ENCODE results near the gene CCM2.

CCM2 gene

GRCh38 chr7:45007106-45007505 is 7.1 kb downstream of the CCM2 start:
- Histone ChIP-seq H3K4me3 (no peak overlapping the region), H3K27me3 (no peaks in the 10 kb centered on the region), H3K9me3 (no peaks in the 10 kb centered on the region), H3K4me1 (peaks cover 0 to 6% (median 4%) of the 10 kb centered on the region in 4 donors), H3K27ac (no peak overlapping the region), H3K36me3 (no peaks in the 10 kb centered on the region)
- TF ChIP-seq CTCF (IDR thresholded peaks at IDR 0.05), result no peak
- peak in 1 of 2 donors; percentile 34 for DNase-seq
- intact Hi-C loops (cut with DNase I; ENCODE audit: low total_unique reads), result loop anchor here (10.0 kb wide), 1 partner anchor 122 kb away; the partner anchor contains the start of gene PURB

- TF ChIP-seq CTCF (IDR thresholded peaks at IDR 0.05), result no peak
- H3K9me3 ChIP-seq, result no peaks in the 10 kb centered on the region
- H3K27me3 ChIP-seq, result no peaks in the 10 kb centered on the region
- peaks cover 0 to 5% (median 0%) of the 10 kb centered on the region in 3 donors for H3K36me3 ChIP-seq
- H3K27ac ChIP-seq, result no peak overlapping the region
- H3K4me3 ChIP-seq, result no peak overlapping the region
- DNase-seq, result peak in 1 of 2 donors; percentile 42
- intact Hi-C loops (cut with DNase I; ENCODE audit: low total_unique reads), result loop anchor here (10.0 kb wide), 1 partner anchor 123 kb away; the partner anchor contains the start of gene PURB
- H3K4me1 ChIP-seq, result peaks cover 0 to 3% (median 0%) of the 10 kb centered on the region in 4 donors
Observed at GRCh38 chr7:45007571-45008328, 7.7 kb downstream of the CCM2 start.

GRCh38 chr7:45013465-45013967 is 13.5 kb downstream of the CCM2 start:
- H3K36me3 ChIP-seq, result peaks cover 0 to 7% (median 0%) of the 10 kb centered on the region in 3 donors
- TF ChIP-seq CTCF (IDR thresholded peaks at IDR 0.05), result no peak
- no peak overlapping the region for H3K4me3 ChIP-seq
- no peak overlapping the region for H3K27ac ChIP-seq
- no peaks in the 10 kb centered on the region for H3K9me3 ChIP-seq
- DNase-seq, result no peak
- no peaks in the 10 kb centered on the region for H3K27me3 ChIP-seq
- intact Hi-C loops (cut with DNase I; ENCODE audit: low total_unique reads), result no loop called here
- peaks cover 0 to 3% (median 0%) of the 10 kb centered on the region in 4 donors for H3K4me1 ChIP-seq

GRCh38 chr7:45015313-45015712 is 15.3 kb downstream of the CCM2 start:
- intact Hi-C loops (cut with DNase I; ENCODE audit: low total_unique reads), result no loop called here
- H3K36me3 ChIP-seq, result peaks cover 0 to 7% (median 0%) of the 10 kb centered on the region in 3 donors
- no peak overlapping the region for H3K4me3 ChIP-seq

GRCh38 chr7:45017253-45017652 is 17.3 kb downstream of the CCM2 start:
- Histone ChIP-seq H3K4me1 (no peaks in the 10 kb centered on the region), H3K27ac (no peak overlapping the region), H3K36me3 (peaks cover 0 to 6% (median 0%) of the 10 kb centered on the region in 3 donors), H3K9me3 (no peaks in the 10 kb centered on the region), H3K27me3 (no peaks in the 10 kb centered on the region), H3K4me3 (no peak overlapping the region)
- intact Hi-C loops (cut with DNase I; ENCODE audit: low total_unique reads), result no loop called here
- TF ChIP-seq CTCF (IDR thresholded peaks at IDR 0.05), result no peak
- peak in 1 of 2 donors; percentile 9 for DNase-seq

More at GRCh38 chr7:45015313-45015712, 15.3 kb downstream of the CCM2 start:
- Histone ChIP-seq H3K27me3 (no peaks in the 10 kb centered on the region), H3K4me1 (no peaks in the 10 kb centered on the region), H3K9me3 (no peaks in the 10 kb centered on the region), H3K27ac (no peak overlapping the region)
- no peak for TF ChIP-seq CTCF (IDR thresholded peaks at IDR 0.05)
- DNase-seq, result peak in 1 of 2 donors; percentile 2

Data from tibial artery (tissue), 4 donors.